Esophagus squamous epithelium (tissue), 5 donors: ENCODE data around the gene SLC6A9. TPM values are rescaled to one million over a fixed set of nuclear protein-coding genes. Genes with fewer than 3 reads are reported as not detected.

Experiments
- DNase-seq: peaks from one replicate; lab custom pipeline; 2025; lab: John Stamatoyannopoulos, UW
- H3K27ac ChIP-seq, 4 donors: fragments of 200-600 bp; sonication (generic); one replicate each; pipeline ENCODE4 v1.5.1; 2016 to 2019; ENCODE audit warnings: mild to moderate bottlenecking in 1 of 4
- H3K27me3 ChIP-seq, 4 donors: fragments of 200-600 bp; sonication (generic); 1 replicate in 3 of 4; 2 replicates in 1 of 4; pipeline versions ENCODE4 v1.5.1 to v1.6.0; 2017 to 2021; ENCODE audit warnings: antibody characterized with exemption in 1 of 4
- H3K36me3 ChIP-seq, 3 donors: fragments of 200-600 bp; sonication (generic); one replicate each; pipeline ENCODE4 v1.5.1; 2016 to 2019
- H3K4me1 ChIP-seq, 3 donors: fragments of 200-600 bp; sonication (generic); one replicate each; pipeline ENCODE4 v1.5.1; 2017 to 2019
- H3K4me3 ChIP-seq, 4 donors: fragments of 200-600 bp; sonication (generic); 1 replicate in 3 of 4; 2 replicates in 1 of 4; pipeline ENCODE4 v1.5.1; 2016 to 2019; ENCODE audit warnings: mild to moderate bottlenecking in 2 of 4, moderate library complexity in 1 of 4
- H3K9me3 ChIP-seq, 3 donors: fragments of 200-600 bp; sonication (generic); one replicate each; pipeline ENCODE4 v1.5.1; 2016 to 2019
- CTCF ChIP-seq, 6 experiments: fragments of 450-650 bp in 4 of 6; fragments of 200-600 bp in 2 of 6; sonication (generic) in 2 of 6; IDR thresholded peaks; one replicate each; pipeline ENCODE4 v1.5.1; 2016 to 2019; ENCODE audit warnings: antibody characterized with exemption in 6 of 6, mild to moderate bottlenecking in 4 of 6, moderate library complexity in 4 of 6
- POLR2A ChIP-seq, 4 donors: fragments of 450-650 bp; IDR thresholded peaks; one replicate each; pipeline ENCODE4 v1.6.1; 2017; ENCODE audit warnings: antibody characterized with exemption in 4 of 4, mild to moderate bottlenecking in 4 of 4, moderate library complexity in 3 of 4
- WGBS, 2 donors: methylation state at CpG; one replicate each; pipeline ENCODE4 v1.1.5; 2018; 5-methylcytosine and 5-hydroxymethylcytosine counted together
- intact Hi-C: fragments of 100-400 bp; cut with DNase I; formaldehyde crosslinking; loops from one replicate; pipeline ENCODE4 v1.15.0; 2022
- total RNA-seq, 4 donors: library from RNA; depleted of rRNA; stranded (reverse); fragments of >200 nt; gene quantifications; one replicate each; pipeline ENCODE4 v1.1.0, GENCODE V29; 2016
- donor health status: DM: yes; HTN: yes; CAD: no.

Gene SLC6A9
- total RNA-seq, 4 donors from 2014 or later: 10.4 to 40.0 (median 23.2) TPM

- no peaks in the 10 kb centered on the region for H3K36me3 ChIP-seq
- H3K27me3 ChIP-seq: no peaks in the 10 kb centered on the region
- no peak for DNase-seq
- H3K27ac ChIP-seq: peak overlapping the region; percentile 26 to 71 (median 62)
- H3K4me3 ChIP-seq: no peak overlapping the region
- intact Hi-C loops: loop anchor here (5.0 to 10.0 kb wide), 2 partner anchors 33 to 90 kb away; partner anchors contain the start of gene IPO13
- peaks cover 9 to 63% (median 35%) of the 10 kb centered on the region in 3 donors for H3K4me1 ChIP-seq
- WGBS, 2 donors: 82 to 94% methylated on average over 4 to 5 of the region's 11 CpGs
- TF ChIP-seq POLR2A (IDR thresholded peaks at IDR 0.05): no peak
- TF ChIP-seq CTCF (IDR thresholded peaks at IDR 0.05): no peak
- H3K9me3 ChIP-seq: no peaks in the 10 kb centered on the region
Observed at GRCh38 chr1:44034976-44035716, 3.9 kb upstream of the SLC6A9 start.

GRCh38 chr1:44034423-44034822, 3.2 kb upstream of the SLC6A9 start:
- TF ChIP-seq POLR2A (IDR thresholded peaks at IDR 0.05): no peak
- no peak for TF ChIP-seq CTCF (IDR thresholded peaks at IDR 0.05)
- Histone ChIP-seq H3K36me3 (no peaks in the 10 kb centered on the region), H3K4me1 (peaks cover 11 to 67% (median 38%) of the 10 kb centered on the region in 3 donors), H3K4me3 (no peak overlapping the region), H3K9me3 (no peaks in the 10 kb centered on the region), H3K27me3 (no peaks in the 10 kb centered on the region), H3K27ac (peak overlapping the region in 3 of 4 donors; percentile 71 to 99 (median 71))
- DNase-seq: no peak
- intact Hi-C loops: loop anchor here (10.0 kb wide), 1 partner anchor 90 kb away; the partner anchor contains the start of gene IPO13
- WGBS, 2 donors: 100% methylated on average over 1 to 3 of the region's 4 CpGs

GRCh38 chr1:44033756-44034155, 2.5 kb upstream of the SLC6A9 start:
- no peak for DNase-seq
- no peaks in the 10 kb centered on the region for H3K9me3 ChIP-seq
- no peaks in the 10 kb centered on the region for H3K27me3 ChIP-seq
- H3K4me1 ChIP-seq: peaks cover 18 to 74% (median 44%) of the 10 kb centered on the region in 3 donors
- peak overlapping the region in 3 of 4 donors; percentile 14 to 99 (median 71) for H3K27ac ChIP-seq
- no peak overlapping the region for H3K4me3 ChIP-seq
- 46 to 90% methylated on average over 2 to 3 of the region's 8 CpGs for WGBS, 2 donors
- intact Hi-C loops: loop anchor here (10.0 kb wide), 1 partner anchor 89 kb away; the partner anchor contains the start of gene IPO13
- H3K36me3 ChIP-seq: no peaks in the 10 kb centered on the region
- TF ChIP-seq POLR2A (IDR thresholded peaks at IDR 0.05) (no peak), CTCF (IDR thresholded peaks at IDR 0.05) (no peak)

- intact Hi-C loops: loop anchor here (10.0 kb wide), 1 partner anchor 88 kb away; the partner anchor contains the start of gene IPO13
- no peak overlapping the region for H3K4me3 ChIP-seq
- DNase-seq: no peak
- 84 to 85% methylated on average over 7 of the region's 8 CpGs for WGBS, 2 donors
- H3K27me3 ChIP-seq: no peaks in the 10 kb centered on the region
- H3K36me3 ChIP-seq: no peaks in the 10 kb centered on the region
- H3K4me1 ChIP-seq: peaks cover 23 to 80% (median 50%) of the 10 kb centered on the region in 3 donors
- no peaks in the 10 kb centered on the region for H3K9me3 ChIP-seq
- TF ChIP-seq CTCF (IDR thresholded peaks at IDR 0.05) (no peak), POLR2A (IDR thresholded peaks at IDR 0.05) (no peak)
- peak overlapping the region; percentile 71 to 99 (median 95) for H3K27ac ChIP-seq
Observed at GRCh38 chr1:44033041-44033575, 1.8 kb upstream of the SLC6A9 start.
